ENCODE results near the gene NTN5. TPM values are rescaled to one million over a fixed set of nuclear protein-coding genes. Genes with fewer than 3 reads are reported as not detected.
"Not testable (repeated sequence)": the region's sequence is repeated elsewhere in the genome, so short reads cannot be mapped to it uniquely, and the experiment has no call there.

Gene NTN5
- total RNA-seq, 1 donor from 2014 or later: 0.30 TPM

DNA sequence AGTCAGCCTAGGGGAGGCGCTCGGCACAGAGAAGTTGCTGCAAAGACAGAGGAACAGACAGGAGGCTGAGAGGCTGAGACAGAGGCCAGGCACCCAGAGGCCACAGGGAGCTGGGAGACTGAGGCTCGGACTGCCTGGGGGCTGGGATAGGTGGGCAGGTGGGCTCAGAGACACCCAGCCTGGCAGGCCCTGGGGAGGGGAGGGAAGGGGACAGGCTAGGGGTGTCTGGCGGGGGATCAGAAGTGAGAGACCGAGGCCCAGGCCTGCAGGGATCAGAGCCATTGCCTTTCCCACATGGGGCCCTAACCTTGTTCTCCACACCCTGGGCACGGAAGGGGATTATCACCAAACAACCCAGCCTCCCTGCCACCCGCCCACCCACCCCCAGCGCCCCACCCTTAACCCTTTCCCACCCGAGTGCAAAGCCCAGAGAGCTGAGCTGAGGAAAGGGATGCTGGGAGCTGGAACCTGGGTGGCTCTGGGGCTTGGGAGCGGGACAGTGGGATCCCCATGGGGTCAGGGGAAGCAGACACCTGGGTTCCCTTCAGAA, 1.3 kb downstream of the NTN5 start:
- Mint-ChIP-seq H3K4me1 (peaks cover 7% of the 10 kb centered on the region), H3K36me3 (ENCODE audit: low read depth) (no peaks in the 10 kb centered on the region), H3K27ac (peak overlapping the region; percentile 45), H3K4me3 (no peak overlapping the region), H3K27me3 (no peaks in the 10 kb centered on the region), H3K9me3 (peaks cover 10% of the 10 kb centered on the region)
- no peak for DNase-seq
- intact Hi-C loops (cut with micrococcal nuclease): no loop called here

DNA sequence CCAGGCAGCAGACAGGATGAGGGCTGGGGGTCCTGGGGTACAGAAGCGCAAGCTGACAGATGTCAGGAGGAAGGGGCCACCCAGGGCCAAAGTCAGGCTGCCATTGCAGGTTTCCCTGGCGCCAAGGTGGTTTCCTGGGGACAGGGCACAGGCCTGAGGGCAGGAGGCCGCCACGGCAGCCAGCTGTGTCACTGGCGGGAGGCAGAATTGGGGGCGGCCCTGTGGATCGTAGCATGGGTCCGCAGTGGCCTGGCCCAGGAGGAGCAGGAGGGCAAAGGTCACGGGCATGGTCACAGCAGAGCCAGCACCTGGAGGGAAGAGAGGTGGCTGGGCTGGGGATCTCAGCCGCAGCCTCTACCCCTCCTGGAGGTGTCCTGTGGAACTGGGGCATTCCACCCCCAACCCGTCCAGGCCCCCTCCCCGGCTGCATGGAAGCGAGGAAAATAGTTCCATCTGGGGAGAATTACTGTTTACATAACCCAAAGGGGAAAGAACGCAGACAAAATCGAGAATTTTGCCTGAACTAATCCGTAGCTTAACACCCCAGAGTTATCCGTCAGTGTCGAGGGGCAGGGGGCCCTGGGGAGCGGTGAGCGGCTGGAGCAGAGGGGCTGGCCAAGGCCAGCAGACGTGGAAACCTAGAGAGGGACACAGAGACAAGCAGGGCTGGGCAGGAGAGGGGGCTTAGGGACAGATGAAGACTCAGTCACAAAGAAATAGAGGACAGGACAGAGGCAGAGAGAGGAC, 1.9 kb downstream of the NTN5 start:
- Mint-ChIP-seq H3K27me3 (no peaks in the 10 kb centered on the region), H3K36me3 (ENCODE audit: low read depth) (no peaks in the 10 kb centered on the region), H3K9me3 (peaks cover 10% of the 10 kb centered on the region), H3K27ac (peak overlapping the region; percentile 45), H3K4me3 (no peak overlapping the region), H3K4me1 (peaks cover 7% of the 10 kb centered on the region)
- intact Hi-C loops (cut with micrococcal nuclease): no loop called here
- DNase-seq: no peak

- no peak overlapping the region for H3K27ac Mint-ChIP-seq
- no peak for DNase-seq
- peaks cover 10% of the 10 kb centered on the region for H3K9me3 Mint-ChIP-seq
- intact Hi-C loops (cut with micrococcal nuclease): no loop called here
- peaks cover 2% of the 10 kb centered on the region for H3K4me1 Mint-ChIP-seq
- H3K27me3 Mint-ChIP-seq: no peaks in the 10 kb centered on the region
- no peaks in the 10 kb centered on the region for H3K36me3 Mint-ChIP-seq (ENCODE audit: low read depth)
- H3K4me3 Mint-ChIP-seq: no peak overlapping the region
These were observed 2.7 kb downstream of the NTN5 start for GRCh38 chr19:48669903-48670668.

GRCh38 chr19:48668761-48669160, 4.1 kb downstream of the NTN5 start:
- Mint-ChIP-seq H3K4me3 (no peak overlapping the region), H3K9me3 (peaks cover 10% of the 10 kb centered on the region), H3K27ac (no peak overlapping the region), H3K27me3 (no peaks in the 10 kb centered on the region), H3K4me1 (no peaks in the 10 kb centered on the region), H3K36me3 (ENCODE audit: low read depth) (no peaks in the 10 kb centered on the region)
- no peak for DNase-seq
- intact Hi-C loops (cut with micrococcal nuclease): no loop called here

DNA sequence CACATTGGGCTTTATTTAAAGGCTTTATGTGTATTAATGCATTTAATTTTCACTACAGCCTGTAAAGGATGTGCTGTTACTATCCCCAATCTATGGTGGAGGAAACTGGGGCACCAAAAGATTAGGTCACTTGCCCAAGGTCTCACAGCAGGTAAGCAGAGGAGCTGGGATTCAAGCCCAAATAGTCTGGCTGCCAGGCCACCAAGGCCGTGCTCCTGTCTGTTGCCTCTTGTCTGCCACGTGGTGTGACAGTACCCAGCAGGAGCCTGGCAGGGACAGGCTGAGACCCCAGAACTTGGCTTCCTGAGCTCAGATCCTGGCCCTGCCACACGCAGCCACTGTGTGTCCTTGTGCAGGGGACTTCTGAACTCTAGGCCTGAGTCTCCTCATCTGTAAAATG, 4.5 kb downstream of the NTN5 start:
- H3K36me3 Mint-ChIP-seq (ENCODE audit: low read depth): no peaks in the 10 kb centered on the region
- no peak overlapping the region for H3K27ac Mint-ChIP-seq
- no peaks in the 10 kb centered on the region for H3K4me1 Mint-ChIP-seq
- H3K9me3 Mint-ChIP-seq: peaks cover 10% of the 10 kb centered on the region
- H3K27me3 Mint-ChIP-seq: no peaks in the 10 kb centered on the region
- DNase-seq: no peak
- intact Hi-C loops (cut with micrococcal nuclease): no loop called here
- H3K4me3 Mint-ChIP-seq: no peak overlapping the region

- DNase-seq: no peak
- Mint-ChIP-seq H3K4me1 (peaks cover 5% of the 10 kb centered on the region), H3K4me3 (no peak overlapping the region), H3K9me3 (peaks cover 10% of the 10 kb centered on the region), H3K27ac (no peak overlapping the region), H3K27me3 (no peaks in the 10 kb centered on the region), H3K36me3 (ENCODE audit: low read depth) (no peaks in the 10 kb centered on the region)
- intact Hi-C loops (cut with micrococcal nuclease): no loop called here
These were observed 7.0 kb downstream of the NTN5 start for GRCh38 chr19:48665786-48666185.

GRCh38 chr19:48664476-48664875, 8.3 kb downstream of the NTN5 start:
- DNase-seq: no peak
- intact Hi-C loops (cut with micrococcal nuclease): no loop called here
- peaks cover 4% of the 10 kb centered on the region for H3K9me3 Mint-ChIP-seq
- peaks cover 7% of the 10 kb centered on the region for H3K4me1 Mint-ChIP-seq
- H3K27ac Mint-ChIP-seq: no peak overlapping the region
- H3K4me3 Mint-ChIP-seq: no peak overlapping the region
- no peaks in the 10 kb centered on the region for H3K27me3 Mint-ChIP-seq
- no peaks in the 10 kb centered on the region for H3K36me3 Mint-ChIP-seq (ENCODE audit: low read depth)

DNA sequence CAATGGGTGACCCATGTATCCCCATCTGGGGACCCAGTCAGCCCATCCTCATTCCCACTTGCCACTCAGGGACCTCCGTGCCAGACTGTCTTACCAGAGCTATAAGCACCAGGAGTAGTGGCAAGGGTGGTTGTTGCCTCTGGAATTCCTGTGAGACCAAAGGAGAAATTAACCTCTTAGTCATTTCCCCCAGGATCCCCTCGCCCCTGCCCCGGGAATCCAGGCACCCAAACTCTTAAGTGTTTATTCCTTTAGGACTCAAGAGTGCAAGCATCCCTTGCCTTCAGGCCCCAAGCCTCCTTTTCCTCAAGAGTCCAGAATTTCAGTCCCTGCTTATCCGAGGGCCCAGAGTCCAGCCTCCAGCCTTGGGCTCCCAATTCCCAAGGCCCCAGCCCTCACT, 9.2 kb downstream of the NTN5 start:
- no peak overlapping the region for H3K4me3 Mint-ChIP-seq
- intact Hi-C loops (cut with micrococcal nuclease): no loop called here
- peaks cover under 1% of the 10 kb centered on the region for H3K9me3 Mint-ChIP-seq
- peak overlapping the region; percentile 51 for H3K27ac Mint-ChIP-seq
- H3K36me3 Mint-ChIP-seq (ENCODE audit: low read depth): no peaks in the 10 kb centered on the region
- peaks cover 3% of the 10 kb centered on the region for H3K27me3 Mint-ChIP-seq
- peaks cover 7% of the 10 kb centered on the region for H3K4me1 Mint-ChIP-seq
- DNase-seq: no peak

- intact Hi-C loops (cut with micrococcal nuclease): loop anchor here (1.0 kb wide), 1 partner anchor 53 kb away; no protein-coding TSS in a partner anchor
These were observed 11.1 kb downstream of the NTN5 start for GRCh38 chr19:48661711-48662090.

GRCh38 chr19:48660852-48661710, 11.7 kb downstream of the NTN5 start:
- H3K4me3 Mint-ChIP-seq: peak overlapping the region; percentile 57
- H3K36me3 Mint-ChIP-seq (ENCODE audit: low read depth): no peaks in the 10 kb centered on the region
- peaks cover 8% of the 10 kb centered on the region for H3K27me3 Mint-ChIP-seq
- H3K9me3 Mint-ChIP-seq: no peaks in the 10 kb centered on the region
- H3K4me1 Mint-ChIP-seq: peaks cover 9% of the 10 kb centered on the region
- intact Hi-C loops (cut with micrococcal nuclease): loop anchor here (1.0 kb wide), 1 partner anchor 53 kb away; no protein-coding TSS in a partner anchor
- DNase-seq: peak; percentile 95
- peak overlapping the region; percentile 87 for H3K27ac Mint-ChIP-seq

More at GRCh38 chr19:48661711-48662090, 11.1 kb downstream of the NTN5 start:
- H3K27ac Mint-ChIP-seq: no peak overlapping the region
- no peaks in the 10 kb centered on the region for H3K9me3 Mint-ChIP-seq
- DNase-seq: no peak
- no peak overlapping the region for H3K4me3 Mint-ChIP-seq
- no peaks in the 10 kb centered on the region for H3K36me3 Mint-ChIP-seq (ENCODE audit: low read depth)
- H3K27me3 Mint-ChIP-seq: peaks cover 8% of the 10 kb centered on the region
- peaks cover 9% of the 10 kb centered on the region for H3K4me1 Mint-ChIP-seq

GRCh38 chr19:48659768-48660167, 13.0 kb downstream of the NTN5 start:
- intact Hi-C loops (cut with micrococcal nuclease): no loop called here
- H3K27me3 Mint-ChIP-seq: peaks cover 8% of the 10 kb centered on the region
- peaks cover 9% of the 10 kb centered on the region for H3K4me1 Mint-ChIP-seq
- no peaks in the 10 kb centered on the region for H3K9me3 Mint-ChIP-seq
- no peak for DNase-seq
- H3K36me3 Mint-ChIP-seq (ENCODE audit: low read depth): no peaks in the 10 kb centered on the region
- H3K4me3 Mint-ChIP-seq: no peak overlapping the region
- no peak overlapping the region for H3K27ac Mint-ChIP-seq

DNA sequence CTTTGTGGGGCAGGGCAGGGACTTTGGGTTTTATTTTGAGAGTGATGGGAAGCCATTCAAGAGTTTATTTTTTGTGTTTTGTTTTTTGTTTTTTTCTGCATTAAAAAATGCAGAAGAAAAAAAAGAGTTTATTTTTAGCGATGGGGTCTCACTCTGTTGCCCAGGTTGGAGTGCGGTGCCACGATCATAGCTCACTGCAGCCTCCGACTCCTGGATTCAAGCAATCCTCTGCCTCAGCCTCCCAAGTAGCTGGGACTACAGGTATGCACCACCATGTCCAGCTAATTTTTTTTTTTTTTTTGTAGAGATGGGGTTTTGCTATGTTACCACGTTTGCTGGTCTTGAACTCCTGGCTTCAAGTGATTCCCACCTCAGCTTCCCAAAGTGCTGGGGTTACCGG, 14.3 kb downstream of the NTN5 start:
- intact Hi-C loops (cut with micrococcal nuclease): no loop called here
- Mint-ChIP-seq H3K4me3 (no peak overlapping the region), H3K27me3 (peaks cover 8% of the 10 kb centered on the region), H3K27ac (no peak overlapping the region), H3K9me3 (no peaks in the 10 kb centered on the region), H3K4me1 (peaks cover 9% of the 10 kb centered on the region), H3K36me3 (ENCODE audit: low read depth) (no peaks in the 10 kb centered on the region)
- DNase-seq: no peak

- H3K27ac Mint-ChIP-seq; intact Hi-C loops (cut with micrococcal nuclease); H3K4me3 Mint-ChIP-seq; H3K36me3 Mint-ChIP-seq (ENCODE audit: low read depth); H3K4me1 Mint-ChIP-seq; DNase-seq; H3K9me3 Mint-ChIP-seq; H3K27me3 Mint-ChIP-seq: not testable (repeated sequence)
These were observed 15.0 kb downstream of the NTN5 start for GRCh38 chr19:48657828-48658227.
